CD4-positive, alpha-beta T cell treated with Interleukin-4 for 4 hours (primary cell): ENCODE results near the gene FH.

Source experiments
- DNase-seq: peaks from one replicate; pipeline ENCODE4 v3.0.0-alpha.2; 2020

The FH gene

GRCh38 chr1:241520080-241520465, 518 bp upstream of the FH start:
- no peak for DNase-seq

DNA sequence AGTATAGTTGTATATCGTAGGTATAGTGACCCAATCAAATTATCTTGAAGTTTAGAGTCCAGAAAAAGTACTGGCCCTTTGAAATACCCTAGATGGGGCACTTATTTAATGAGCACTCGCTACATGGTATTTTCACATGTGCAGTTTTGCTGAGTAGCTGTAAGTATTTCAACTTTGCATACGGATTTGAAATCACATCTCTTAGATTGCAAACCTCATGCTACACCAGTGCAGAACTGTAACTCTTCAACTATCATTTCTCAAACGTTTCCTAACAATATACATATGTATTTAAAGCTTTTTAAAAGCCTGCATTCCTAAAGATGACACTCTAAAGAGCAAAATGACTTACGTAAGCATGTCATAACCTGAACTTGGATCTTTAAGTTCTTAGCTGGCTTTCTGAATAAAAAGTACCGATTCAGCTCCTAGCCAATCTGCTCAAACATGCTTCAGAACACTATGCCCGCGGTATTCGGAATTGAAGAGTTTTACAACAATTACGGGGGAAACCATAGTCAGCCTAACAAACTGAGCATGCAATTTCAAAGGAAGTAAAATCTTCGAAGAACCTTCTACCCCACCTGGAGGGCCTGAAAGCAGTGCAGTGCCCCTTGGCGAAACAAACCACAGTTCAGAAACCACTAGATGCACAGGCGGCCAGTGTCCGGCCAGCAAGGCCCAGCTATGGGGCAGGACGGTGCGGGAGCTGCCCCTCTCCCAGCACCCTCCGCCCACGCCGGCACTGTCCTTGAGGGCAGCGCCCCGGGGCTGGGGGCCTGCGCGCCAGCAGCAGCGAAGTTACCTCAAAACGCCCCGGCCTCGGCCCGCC, 863 bp downstream of the FH start:
- DNase-seq: no peak

GRCh38 chr1:241513378-241513777, 6.2 kb downstream of the FH start:
- DNase-seq: no peak

- no peak for DNase-seq
Measured at GRCh38 chr1:241507189-241507863, 12.2 kb downstream of the FH start.

DNA sequence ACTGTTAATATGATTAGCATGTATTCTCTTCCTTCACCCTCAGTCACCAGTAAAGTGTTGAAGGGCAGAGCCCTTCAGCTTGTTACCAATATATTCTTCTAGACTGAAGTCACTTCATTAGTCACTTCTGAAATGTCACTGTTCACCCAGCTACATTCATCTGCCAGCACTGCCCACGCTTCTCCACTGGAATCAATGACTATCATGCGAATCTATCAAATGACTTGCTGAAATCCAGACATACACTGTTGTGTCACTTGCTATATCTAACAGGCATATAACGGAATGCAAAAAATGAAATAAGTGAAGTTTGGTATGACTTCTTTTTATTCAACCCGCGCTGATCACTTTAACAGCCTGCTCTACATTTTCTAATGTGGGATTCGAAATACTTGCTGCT, 16.1 kb downstream of the FH start:
- DNase-seq: no peak

DNA sequence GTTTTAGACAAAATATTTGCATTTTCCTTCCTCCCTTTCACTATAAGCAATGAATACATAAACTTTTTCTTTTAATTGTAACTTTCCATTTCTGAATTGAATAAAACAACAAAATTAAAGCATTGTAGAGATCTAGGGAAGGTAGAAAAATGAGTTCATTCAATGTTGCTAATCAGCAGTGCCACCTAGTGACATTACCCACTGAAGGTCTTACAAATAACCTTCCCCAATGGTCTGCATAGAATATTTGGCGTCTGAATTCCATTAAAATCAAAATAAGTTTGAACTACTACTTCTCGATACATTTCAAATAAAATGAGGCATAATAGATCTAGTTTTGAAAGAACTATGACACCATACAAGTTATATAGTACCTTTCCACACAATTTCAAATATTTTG, 19.6 kb downstream of the FH start:
- DNase-seq: no peak

GRCh38 chr1:241495741-241496140, 23.8 kb downstream of the FH start:
- DNase-seq: no peak

DNA sequence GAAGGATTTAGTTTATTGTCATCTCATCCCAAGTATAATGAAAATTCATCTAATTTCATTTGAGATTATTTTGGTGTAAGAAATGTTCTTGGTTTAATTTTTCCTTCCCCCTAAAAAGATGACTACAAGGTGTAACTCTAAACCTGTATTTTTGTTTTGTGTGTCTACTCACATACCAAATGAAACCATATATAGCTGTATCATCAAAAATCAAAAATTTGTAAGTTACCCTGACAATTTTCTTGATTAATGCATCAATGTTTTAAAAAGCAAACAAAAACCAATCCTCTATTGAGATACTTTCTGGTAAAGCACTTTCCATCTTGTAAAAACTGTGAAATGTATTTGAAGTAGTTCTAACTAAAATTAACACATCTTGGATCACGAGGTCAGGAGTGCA, 30.8 kb downstream of the FH start:
- no peak for DNase-seq

DNA sequence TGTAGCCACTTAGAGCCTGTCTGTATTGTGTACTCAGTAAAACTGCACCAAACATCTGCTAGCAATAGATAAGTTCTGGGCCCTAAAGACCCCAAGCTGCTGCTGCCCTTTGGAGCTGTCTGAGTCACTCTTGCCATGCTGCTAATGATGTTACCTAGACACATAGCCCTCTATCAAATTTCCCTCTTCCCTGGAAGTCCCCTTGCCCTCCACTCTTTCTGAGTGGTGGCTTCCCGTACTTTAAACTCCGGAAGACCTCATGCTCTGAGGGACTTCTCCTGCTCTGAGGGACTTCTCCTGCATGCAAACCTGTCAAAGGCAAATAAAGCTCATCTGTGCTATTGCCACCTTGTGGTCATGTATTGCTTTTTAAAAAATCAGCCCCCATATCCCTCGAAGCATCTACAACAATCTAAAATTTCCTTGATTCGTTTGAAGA, 34.0 kb downstream of the FH start:
- no peak for DNase-seq

DNA sequence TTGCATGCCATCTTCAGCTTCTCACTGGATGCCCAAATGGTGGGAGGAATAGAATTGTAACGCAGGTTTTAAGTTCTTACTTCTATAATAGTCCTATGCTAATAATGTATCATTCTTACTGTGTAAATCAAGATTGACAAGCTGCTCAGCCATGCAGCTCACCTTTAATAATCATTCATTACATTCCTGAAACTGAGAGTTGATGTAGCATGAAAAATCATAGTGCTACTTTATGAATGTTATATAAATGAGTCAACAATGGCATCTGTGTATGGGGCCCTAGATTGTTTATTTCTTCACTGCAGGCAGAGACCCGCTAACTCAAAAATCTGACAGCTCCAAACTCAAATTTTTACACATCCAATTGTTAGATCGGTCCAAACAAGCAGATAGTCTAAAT, 34.4 kb downstream of the FH start:
- no peak for DNase-seq

GRCh38 chr1:241482761-241483250, 36.7 kb downstream of the FH start:
- DNase-seq: no peak

GRCh38 chr1:241479294-241479693, 40.3 kb downstream of the FH start:
- no peak for DNase-seq

DNA sequence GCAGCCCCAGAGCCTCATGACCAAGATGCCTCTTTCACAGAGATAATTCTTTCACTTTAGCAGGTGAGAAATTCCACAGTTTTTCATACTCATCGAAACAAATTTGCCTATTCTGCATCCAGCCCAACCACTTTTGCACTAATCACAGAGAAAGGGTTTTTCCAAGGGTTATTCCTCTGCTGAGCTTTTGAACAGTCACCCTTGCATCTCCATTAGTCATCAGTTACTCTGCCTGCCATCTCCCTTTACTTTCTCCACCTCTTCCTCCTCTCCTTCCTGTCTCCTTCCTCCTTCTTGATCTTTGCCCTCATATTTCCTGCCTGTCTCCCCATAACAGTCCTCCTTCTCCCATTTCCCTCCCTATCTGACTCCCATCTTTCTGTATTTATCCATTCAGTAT, 43.9 kb downstream of the FH start:
- no peak for DNase-seq

GRCh38 chr1:241473026-241473425, 46.5 kb downstream of the FH start:
- no peak for DNase-seq

- no peak for DNase-seq
Measured at GRCh38 chr1:241470908-241471590, 48.5 kb downstream of the FH start.

DNA sequence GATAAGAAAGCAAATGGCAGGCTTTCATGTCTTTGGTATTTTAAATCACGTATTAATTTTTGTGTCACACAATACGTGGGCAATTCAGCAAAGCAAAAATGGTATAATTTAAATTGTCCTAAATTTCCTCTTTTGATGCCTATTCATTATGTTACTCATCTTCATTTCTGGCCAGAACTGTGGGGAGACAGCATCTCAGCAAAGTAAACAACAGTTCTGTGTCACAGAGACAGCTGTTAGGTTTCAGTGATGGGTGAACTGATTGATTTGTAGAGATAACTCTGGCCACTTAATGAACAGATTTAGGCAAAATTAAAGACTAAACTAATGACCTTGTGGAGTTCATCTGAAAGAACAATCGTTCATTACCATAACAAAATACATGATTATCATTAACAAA, 49.2 kb downstream of the FH start:
- DNase-seq: no peak

GRCh38 chr1:241465673-241466072, 53.9 kb downstream of the FH start:
- DNase-seq: no peak

DNA sequence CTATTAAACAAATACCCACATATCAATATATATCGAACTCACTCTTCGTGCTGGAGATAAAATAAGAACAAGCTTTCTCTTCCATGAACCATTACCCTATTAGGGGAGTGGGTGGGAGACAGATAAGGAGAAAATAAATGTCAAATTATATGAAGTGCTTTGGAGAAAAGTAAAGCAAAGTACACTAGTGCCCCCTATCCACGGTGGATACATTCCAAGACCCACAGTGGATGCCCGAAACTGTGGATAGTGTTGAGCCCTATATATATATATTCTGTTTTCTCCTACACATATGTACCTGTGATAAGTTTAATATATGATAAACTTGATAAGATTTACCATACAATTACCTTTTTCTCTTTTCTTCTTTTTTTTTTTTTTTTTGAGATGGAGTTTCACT, 54.6 kb downstream of the FH start:
- no peak for DNase-seq

DNA sequence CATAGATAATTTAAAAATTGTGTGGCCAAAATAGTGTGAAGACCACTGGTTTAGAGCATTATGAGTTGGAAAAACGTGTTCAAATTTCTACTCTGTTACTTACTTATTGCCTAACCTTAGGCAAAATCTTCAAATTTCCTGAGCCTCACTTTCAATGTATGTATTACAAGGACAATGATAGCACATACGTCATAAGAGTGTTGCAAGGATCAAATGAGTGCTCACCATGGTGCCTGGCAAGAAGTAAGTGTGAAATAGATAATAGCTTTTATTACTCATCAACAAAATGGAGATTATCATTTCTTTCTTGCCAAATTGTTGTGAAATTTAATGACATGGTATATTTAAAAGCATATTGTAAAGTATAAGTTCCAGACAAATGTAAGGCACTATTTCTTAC, 57.2 kb downstream of the FH start:
- DNase-seq: no peak

GRCh38 chr1:241460098-241460873, 59.3 kb downstream of the FH start:
- DNase-seq: no peak

- no peak for DNase-seq
Measured at GRCh38 chr1:241459186-241459802, 60.3 kb downstream of the FH start.

DNA sequence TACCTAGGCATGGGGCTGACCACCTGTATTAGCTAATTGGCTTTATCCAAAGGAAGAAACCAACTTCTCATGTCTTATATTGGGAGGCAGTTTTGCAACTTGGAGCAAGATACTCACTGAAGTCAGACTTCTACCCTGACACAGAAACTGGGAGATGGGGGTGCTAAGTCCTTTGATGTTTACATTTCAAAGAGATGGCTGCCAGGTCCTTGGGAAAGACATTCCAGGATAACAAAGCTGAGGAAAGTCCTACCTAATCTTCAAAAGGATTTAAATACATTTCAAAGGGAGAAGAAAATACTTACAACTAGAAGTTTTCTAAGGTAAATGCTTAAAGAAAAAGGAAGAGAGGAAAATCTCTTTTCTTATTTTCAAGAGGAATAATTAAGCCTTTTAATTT, 62.1 kb downstream of the FH start:
- no peak for DNase-seq

DNA sequence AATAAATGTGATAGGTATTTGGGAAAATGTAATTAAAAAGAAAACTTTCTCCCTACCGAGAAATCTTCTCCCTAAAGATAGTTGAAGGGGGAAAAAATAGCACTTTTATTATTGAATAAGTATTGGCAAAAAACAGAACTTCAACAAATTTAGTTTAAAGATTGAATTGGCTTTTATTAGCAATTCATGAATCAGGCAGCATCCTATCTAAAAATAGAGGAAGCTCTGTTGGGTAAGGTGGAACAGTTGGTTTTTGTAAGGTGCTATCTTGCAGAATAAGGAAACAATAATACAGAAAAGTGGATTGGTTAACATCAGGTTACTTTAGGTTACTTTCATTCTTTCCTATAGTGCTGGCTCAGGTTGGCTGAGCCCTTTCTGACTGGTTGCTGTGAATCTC, 62.8 kb downstream of the FH start:
- no peak for DNase-seq
